Measurements from ENCODE around the gene MACC1.
"Not testable (repeated sequence)": the region's sequence is repeated elsewhere in the genome, so short reads cannot be mapped to it uniquely, and the experiment has no call there.

Gene MACC1

GRCh38 chr7:20206104-20206896 lies 10.9 kb downstream of the MACC1 start:
- no peak for DNase-seq (ENCODE audit: low read depth)

GRCh38 chr7:20203316-20203715 lies 13.9 kb downstream of the MACC1 start:
- no peak for DNase-seq (ENCODE audit: low read depth)

- no peak for DNase-seq (ENCODE audit: low read depth)
Observed at GRCh38 chr7:20201380-20201779, 15.8 kb downstream of the MACC1 start.

- no peak for DNase-seq (ENCODE audit: low read depth)
Observed at GRCh38 chr7:20200971-20201370, 16.2 kb downstream of the MACC1 start.

GRCh38 chr7:20200361-20200760 lies 16.8 kb downstream of the MACC1 start:
- DNase-seq (ENCODE audit: low read depth), result no peak

- no peak for DNase-seq (ENCODE audit: low read depth)
Observed at GRCh38 chr7:20199015-20199737, 18.0 kb downstream of the MACC1 start.

GRCh38 chr7:20198260-20198659 lies 18.9 kb downstream of the MACC1 start:
- no peak for DNase-seq (ENCODE audit: low read depth)

GRCh38 chr7:20197837-20198236 lies 19.3 kb downstream of the MACC1 start:
- no peak for DNase-seq (ENCODE audit: low read depth)

GRCh38 chr7:20197125-20197748 lies 19.9 kb downstream of the MACC1 start:
- DNase-seq (ENCODE audit: low read depth), result no peak

- DNase-seq (ENCODE audit: low read depth), result no peak
Observed at GRCh38 chr7:20194343-20194995, 22.7 kb downstream of the MACC1 start.

- DNase-seq (ENCODE audit: low read depth), result no peak
Observed at GRCh38 chr7:20193873-20194272, 23.3 kb downstream of the MACC1 start.

- no peak for DNase-seq (ENCODE audit: low read depth)
Observed at GRCh38 chr7:20193242-20193777, 23.9 kb downstream of the MACC1 start.

GRCh38 chr7:20191391-20191869 lies 25.8 kb downstream of the MACC1 start:
- no peak for DNase-seq (ENCODE audit: low read depth)

GRCh38 chr7:20190560-20191390 lies 26.4 kb downstream of the MACC1 start:
- DNase-seq (ENCODE audit: low read depth), result no peak

GRCh38 chr7:20189852-20190251 lies 27.3 kb downstream of the MACC1 start:
- no peak for DNase-seq (ENCODE audit: low read depth)

- DNase-seq (ENCODE audit: low read depth), result no peak
Observed at GRCh38 chr7:20188567-20188966, 28.6 kb downstream of the MACC1 start.

GRCh38 chr7:20187850-20188249 lies 29.3 kb downstream of the MACC1 start:
- not testable (repeated sequence) for DNase-seq (ENCODE audit: low read depth)

GRCh38 chr7:20185988-20186387 lies 31.2 kb downstream of the MACC1 start:
- DNase-seq (ENCODE audit: low read depth), result no peak

GRCh38 chr7:20183086-20183485 lies 34.1 kb downstream of the MACC1 start:
- no peak for DNase-seq (ENCODE audit: low read depth)

- no peak for DNase-seq (ENCODE audit: low read depth)
Observed at GRCh38 chr7:20176578-20177242, 40.5 kb downstream of the MACC1 start.

GRCh38 chr7:20173828-20174227 lies 43.4 kb downstream of the MACC1 start:
- DNase-seq (ENCODE audit: low read depth), result no peak

All from T-helper 22 cell (primary cell).